Stimulated activated CD4-positive, alpha-beta T cell treated with anti-CD3 and anti-CD28 coated beads, Interleukin-1b, Interleukin-23, amount 100 ng/mL, for 24 hours (primary cell): ENCODE data around the gene FGF3.

Experiments used
- DNase-seq, 4 experiments: peaks; one replicate each; pipeline ENCODE4 v3.0.0-alpha.2; 2020; ENCODE audit warnings: low read depth in 4 of 4, low spot score in 1 of 4

The FGF3 gene

GRCh38 chr11:69844396-69844795, 25.2 kb upstream of the FGF3 start:
- DNase-seq: no peak

DNA sequence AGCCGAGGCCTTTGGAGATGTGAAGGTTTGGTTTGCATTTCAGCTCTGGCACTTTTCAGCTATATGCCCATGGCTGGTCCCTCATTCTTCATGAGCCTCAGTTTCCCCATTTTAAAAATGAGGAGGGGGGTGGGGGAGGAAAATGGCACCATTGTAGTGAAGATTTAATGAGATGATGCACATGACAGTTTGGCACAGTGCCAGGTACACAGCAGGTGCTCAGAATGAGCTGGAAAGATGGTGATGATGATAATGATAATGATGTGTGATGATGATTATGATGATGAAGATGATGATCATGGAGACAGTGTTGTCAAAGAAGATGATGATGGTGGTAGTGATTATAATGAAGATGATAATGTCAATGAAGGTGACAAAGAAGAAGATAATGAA, 24.3 kb upstream of the FGF3 start:
- DNase-seq: no peak

DNA sequence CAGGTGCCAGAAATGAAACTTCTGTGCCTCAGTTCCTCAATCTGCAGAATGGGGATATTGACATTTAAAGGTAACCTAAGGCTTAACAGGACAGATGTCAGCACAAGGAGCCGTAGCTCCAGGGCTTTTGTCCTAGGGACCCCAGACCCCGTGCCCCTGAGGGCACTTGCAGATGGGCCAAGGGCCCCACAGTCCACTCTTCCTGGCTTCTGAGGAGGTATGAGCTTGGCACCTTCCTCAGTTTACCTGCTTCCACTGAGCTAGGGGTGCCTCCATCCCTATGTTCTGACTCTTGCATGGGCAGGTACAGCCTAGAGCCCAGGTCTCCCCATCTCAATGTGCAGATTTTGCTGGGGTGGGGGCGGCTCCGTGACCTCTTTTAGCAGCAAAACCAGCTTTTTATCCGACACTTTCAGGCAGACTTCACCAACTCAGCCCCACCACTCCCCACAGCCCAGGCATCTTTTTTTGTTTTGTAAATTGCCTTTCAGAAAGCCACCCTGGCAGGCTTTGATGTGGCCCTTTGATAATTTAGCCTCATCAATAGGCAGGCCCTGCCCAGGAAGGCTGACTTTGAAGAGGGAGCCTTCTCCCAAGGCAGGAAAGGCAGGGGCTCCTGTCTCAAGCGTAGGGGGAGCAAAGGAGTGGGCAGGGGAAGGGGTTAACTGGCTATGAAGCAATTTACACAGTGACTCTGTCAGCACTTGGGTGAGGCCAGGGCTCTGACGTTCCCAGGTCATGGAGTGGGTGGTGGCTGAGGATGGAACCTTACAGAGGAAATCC, 23.7 kb upstream of the FGF3 start:
- no peak for DNase-seq

DNA sequence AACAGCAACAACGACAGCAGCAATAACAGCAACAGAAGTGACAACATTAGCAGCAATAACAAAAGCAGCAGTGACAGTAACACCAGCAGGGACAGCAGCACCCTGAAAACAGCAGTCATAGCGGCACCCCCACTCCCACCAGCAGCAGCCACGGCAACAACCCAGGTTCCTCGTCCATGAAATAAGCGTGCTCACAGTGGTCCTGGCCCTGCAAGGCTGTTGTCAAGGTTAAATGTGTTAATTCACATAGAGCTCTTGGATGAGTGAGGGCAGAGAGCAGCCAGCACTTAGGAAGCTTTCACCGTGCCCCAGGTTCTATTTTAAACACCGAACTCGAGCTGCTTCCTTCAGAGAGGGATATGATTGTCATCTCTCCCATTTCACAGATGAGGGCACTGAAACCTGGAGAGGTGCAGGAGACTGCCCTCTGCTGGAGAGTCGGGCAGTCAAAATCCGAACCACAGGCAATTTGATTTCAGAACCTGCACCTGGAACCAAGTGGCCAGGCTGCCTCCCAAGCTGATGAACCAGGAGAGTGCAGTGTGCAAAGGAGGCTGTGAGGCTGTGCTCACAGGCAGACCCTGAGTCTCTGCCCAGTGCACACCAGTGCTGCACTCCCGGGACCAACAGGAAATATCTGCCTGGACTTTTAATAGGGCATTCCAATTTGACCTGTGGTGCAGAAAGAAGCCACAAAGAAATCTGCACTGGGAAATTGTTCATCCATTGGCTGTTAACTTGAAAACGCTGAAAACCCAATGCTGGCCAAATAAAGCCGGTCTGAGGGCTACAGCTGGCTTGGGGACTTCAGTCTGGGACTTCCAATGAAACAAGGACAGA, 22.9 kb upstream of the FGF3 start:
- no peak for DNase-seq

DNA sequence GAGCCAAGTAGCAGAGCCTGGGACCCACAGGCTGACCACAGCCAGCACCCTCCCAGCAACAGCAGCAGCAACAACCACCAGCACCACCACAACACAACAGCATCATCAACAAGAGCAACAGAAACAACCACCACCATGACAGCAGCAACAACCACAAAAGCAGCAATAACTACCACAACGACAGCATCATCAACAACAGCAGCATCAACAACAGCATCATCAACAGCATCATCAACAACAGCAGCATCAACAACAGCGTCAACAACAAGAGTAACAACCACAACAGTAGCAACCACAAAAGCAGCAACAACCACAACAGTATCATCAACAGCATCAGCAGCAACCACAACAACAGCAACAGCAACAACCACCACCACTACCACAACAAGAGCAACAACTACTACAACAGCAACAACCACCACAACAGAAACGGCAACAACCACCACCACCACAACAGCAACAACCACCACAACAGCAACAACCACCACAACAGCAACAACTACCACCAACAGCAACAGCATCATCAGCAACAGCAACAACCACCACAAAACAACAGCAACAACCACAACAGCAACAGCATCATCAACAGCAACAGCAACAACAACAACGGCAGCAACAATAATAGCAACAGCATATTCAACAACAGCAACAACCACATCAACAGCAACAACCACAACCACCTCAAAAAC, 22.1 kb upstream of the FGF3 start:
- DNase-seq: no peak

- DNase-seq: no peak
Measured at GRCh38 chr11:69840371-69841169, 21.4 kb upstream of the FGF3 start.

GRCh38 chr11:69839516-69839915, 20.3 kb upstream of the FGF3 start:
- no peak for DNase-seq

DNA sequence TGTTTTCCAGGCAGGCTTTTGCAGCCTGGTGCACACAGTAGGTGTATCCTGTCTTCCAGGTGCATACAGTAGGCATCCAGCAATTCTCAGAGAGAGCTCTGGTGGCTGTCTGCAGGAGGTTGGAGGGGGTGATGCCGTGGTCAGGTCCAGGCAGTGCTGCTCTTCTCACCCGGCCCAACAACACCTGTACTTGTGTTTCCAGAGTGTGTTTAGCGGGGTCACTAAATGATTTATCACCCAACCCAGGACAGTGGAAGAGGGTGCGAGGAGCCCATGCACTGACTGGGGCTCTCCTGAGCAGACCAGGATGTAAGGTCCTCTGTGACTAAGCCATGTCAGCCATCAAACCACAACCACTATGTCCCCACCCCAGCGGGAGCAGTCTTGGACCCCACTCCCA, 18.6 kb upstream of the FGF3 start:
- DNase-seq: no peak

- DNase-seq: no peak
Measured at GRCh38 chr11:69836401-69836800, 17.2 kb upstream of the FGF3 start.

DNA sequence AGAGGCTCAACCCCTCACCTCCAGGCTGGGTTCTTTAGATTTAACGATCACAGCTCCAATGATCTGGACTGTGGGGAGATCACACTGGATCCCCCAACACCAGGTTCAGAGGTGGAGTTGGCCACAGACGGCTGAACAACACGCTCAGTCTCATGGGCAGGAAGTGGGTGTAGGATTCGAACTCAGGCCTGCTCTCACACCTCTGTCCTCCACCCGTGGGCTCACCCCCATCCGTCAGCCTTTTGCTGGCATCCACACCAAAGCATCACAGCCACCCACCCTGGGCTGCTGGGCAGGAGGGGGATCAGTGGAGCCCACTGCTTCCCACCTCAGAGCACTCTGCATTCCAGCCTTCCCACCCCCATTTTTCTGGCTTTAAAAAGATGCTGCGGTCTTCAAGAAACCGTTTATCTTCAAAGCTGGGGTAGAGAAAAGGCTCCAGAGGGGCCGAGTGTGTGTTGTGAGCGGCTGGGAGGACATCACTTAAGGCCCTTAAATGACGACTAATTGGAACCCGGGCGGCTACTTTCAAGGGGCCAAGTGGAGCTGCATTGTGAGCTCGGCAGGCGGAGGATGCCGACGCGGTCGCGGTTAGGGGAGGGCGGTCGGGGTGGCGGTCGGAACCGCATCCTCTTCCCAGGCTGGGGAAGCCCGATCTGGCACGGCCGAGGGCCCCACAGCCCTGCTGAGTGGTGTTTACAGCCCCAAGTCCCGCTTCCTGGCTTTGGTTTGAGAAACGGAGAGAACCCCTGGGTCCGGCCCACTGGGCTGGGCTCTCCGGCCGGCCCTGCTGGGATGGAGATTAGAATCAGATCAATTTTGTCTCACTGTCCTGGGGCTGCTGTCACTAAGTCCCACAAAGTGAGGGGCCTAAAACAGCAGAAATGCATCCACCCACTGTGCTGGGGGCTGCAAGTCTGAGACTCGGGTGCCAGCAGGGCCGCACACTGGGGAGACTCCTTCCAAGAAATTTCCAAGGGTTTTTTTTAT, 15.9 kb upstream of the FGF3 start:
- DNase-seq: no peak

DNA sequence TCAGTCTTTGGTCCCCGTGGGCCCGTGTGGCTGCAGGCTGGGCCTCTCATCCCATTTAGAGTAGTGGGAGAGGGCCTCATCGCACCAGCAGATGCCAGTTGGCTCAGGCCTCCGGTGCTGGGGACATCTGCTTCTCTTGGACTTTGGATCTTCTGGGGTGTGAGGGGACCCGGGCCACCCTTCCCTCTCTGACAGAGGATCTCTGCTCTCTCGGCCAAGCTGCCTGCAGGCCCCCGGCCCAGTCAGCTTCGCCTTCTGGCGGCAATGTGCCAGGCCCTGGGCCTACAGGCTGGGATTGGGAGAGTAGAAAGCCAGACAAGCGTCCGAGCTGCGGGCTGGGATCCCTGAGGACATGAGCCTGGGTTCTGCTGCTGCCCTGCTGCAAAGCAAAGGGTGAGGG, 15.0 kb upstream of the FGF3 start:
- DNase-seq: no peak

DNA sequence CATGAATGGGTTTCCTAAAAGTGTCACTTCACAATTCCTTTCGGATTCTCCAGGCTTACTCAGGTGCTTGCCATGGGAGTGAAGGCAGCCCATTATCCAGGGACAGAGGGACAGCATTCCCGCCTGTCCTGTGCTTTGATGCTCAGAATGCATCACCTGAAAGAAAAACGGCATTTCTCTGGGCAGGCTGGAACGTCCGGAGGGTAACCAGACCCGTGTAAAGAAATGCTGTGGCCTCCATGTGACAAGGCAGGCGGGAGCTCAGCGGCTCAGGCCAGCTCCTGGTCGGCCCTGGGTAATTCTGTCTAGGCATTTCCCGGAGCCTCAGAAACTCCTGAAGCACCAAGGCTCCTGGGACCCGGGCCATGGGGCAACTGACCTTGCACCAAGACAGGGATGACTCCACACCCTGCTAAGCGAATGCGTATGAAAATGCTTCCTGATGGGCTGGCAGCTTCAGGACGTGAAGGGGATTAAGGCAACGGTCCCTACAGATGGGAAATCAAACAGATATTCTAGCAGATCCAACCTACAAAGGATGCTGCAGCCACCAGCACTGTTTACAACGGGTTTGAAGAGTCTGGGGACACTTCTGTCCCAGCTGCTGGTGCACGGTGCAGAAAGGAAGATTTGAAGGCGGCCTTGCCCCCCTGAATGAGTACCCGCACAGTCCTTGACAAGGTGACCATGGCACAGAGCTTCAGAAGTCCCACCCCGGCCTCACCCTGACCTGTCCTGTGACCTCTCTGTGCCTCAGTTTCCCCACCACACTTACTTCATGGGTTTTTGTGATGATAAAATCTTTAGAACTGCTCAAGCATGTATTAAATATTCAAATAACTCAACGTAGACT, 13.6 kb upstream of the FGF3 start:
- no peak for DNase-seq

GRCh38 chr11:69831985-69832384, 12.8 kb upstream of the FGF3 start:
- no peak for DNase-seq

- no peak for DNase-seq
Measured at GRCh38 chr11:69830086-69830485, 10.9 kb upstream of the FGF3 start.

- DNase-seq: no peak
Measured at GRCh38 chr11:69828971-69829344, 9.7 kb upstream of the FGF3 start.

GRCh38 chr11:69828276-69828970, 9.2 kb upstream of the FGF3 start:
- no peak for DNase-seq

DNA sequence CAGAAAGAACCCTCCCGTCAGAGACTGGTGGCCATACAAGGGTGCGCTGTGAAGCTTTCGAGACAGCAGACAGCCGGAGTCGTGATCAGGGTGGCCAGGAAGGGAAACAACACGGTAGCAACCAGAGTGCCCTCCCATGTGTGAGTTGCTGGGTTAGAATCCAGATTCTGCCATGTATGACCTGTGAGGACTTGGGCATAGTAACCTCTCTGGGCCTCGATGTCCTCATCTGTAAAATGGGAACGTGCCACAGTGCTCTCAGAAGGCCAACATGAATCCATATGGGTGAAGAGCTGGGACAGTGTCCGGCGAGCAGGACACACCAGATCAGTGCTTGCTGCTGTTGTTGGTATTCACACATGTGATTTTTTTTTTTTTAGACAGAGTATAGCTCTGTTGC, 7.6 kb upstream of the FGF3 start:
- no peak for DNase-seq

- DNase-seq: no peak
Measured at GRCh38 chr11:69825941-69826340, 6.7 kb upstream of the FGF3 start.
